LNCAP (cell line): ENCODE data around the gene SCGB3A1.

Experiments used
- TF ChIP-seq, protein P1 (sequence below): fragments of 450-650 bp; IDR thresholded peaks from 2 replicates; pipeline ENCODE4 v1.5.1; 2017; ENCODE audit warnings: mild to moderate bottlenecking

Gene SCGB3A1

DNA sequence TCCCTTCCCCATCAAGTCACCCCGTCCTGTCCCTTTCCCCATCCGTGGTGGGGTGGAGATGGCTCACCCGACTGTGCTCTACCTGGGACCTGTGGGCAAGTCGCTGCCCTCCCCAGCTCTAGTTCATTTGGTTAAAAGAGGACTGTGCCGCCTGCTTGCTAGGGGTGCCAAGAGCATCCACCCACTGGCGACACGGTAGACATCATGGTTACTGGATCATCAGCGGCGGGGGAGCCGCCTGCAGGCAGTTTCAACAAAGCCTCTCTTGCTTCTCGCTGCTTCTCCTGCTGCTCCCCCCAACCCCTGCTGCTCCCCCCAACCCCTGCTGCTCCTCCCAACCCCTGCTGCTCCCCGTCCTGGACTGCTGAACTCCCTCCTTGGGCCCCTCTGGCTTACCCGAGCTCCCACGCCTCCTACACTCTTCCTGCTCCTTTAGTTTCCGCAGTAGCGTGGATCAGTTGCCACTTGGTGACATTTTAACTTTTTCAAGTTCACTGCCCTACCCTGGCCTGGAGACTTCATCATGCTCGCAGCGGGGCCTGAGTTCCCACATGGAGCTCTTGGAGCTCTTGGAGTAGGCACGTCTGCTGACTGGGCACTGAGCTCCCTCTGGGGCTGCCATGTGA is 22.0 kb upstream of the SCGB3A1 start:
- TF ChIP-seq, protein P1, sequence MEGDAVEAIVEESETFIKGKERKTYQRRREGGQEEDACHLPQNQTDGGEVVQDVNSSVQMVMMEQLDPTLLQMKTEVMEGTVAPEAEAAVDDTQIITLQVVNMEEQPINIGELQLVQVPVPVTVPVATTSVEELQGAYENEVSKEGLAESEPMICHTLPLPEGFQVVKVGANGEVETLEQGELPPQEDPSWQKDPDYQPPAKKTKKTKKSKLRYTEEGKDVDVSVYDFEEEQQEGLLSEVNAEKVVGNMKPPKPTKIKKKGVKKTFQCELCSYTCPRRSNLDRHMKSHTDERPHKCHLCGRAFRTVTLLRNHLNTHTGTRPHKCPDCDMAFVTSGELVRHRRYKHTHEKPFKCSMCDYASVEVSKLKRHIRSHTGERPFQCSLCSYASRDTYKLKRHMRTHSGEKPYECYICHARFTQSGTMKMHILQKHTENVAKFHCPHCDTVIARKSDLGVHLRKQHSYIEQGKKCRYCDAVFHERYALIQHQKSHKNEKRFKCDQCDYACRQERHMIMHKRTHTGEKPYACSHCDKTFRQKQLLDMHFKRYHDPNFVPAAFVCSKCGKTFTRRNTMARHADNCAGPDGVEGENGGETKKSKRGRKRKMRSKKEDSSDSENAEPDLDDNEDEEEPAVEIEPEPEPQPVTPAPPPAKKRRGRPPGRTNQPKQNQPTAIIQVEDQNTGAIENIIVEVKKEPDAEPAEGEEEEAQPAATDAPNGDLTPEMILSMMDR, result no peak

DNA sequence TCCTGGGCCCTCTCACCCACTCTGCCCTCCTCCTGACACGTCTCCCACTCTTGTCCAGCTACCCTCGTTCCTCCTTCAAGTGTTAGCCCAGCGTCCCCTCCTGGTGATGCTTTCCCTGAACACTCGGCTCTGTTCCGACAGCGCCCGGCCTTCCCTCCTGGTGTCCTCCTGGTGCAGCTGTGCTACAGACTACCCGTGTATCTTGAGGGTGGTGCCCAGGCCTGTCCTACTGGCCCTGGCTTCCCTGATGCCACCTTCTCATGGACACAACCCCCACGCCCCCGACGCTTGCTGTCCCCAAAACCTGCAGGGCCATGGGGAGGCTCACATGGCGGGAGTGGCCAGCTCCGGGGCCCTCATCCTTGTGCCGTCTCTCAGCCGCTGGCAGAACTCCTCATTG is 21.4 kb upstream of the SCGB3A1 start:
- TF ChIP-seq, protein P1, result no peak

DNA sequence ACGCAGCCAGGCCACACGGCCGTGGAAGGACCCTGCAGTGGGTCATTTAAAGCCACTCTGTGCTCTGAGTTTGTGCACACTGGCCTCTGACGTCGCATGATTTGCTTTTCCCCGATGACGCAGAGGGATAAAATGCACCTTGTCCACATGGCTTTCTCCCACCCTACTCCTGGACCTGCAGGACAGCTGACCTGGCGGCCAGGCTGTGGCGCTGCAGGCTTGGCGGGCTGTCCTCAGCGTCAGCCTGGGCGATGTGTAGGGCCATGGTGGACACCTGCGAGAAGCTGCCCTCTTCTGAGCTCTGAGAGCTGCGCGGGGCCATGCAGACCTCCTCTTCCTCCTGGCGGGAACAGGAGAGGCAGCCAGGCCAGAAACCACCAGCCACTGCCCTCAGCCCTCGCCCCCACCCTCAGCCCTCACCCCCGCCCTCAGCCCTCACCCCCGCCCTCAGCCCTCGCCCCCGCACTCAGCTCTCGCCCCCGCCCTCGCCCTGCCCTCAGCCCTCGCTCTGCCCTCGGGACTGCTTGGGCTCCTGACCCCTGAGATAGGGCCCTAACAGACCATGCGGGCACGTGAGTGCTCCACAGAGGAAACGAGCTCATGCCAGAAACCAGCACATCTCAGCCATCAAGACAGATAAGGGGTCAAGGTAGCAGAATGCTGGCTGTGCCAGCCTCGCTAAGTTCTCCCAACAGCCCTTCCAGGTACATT is 20.0 kb upstream of the SCGB3A1 start:
- TF ChIP-seq, protein P1, result no peak

DNA sequence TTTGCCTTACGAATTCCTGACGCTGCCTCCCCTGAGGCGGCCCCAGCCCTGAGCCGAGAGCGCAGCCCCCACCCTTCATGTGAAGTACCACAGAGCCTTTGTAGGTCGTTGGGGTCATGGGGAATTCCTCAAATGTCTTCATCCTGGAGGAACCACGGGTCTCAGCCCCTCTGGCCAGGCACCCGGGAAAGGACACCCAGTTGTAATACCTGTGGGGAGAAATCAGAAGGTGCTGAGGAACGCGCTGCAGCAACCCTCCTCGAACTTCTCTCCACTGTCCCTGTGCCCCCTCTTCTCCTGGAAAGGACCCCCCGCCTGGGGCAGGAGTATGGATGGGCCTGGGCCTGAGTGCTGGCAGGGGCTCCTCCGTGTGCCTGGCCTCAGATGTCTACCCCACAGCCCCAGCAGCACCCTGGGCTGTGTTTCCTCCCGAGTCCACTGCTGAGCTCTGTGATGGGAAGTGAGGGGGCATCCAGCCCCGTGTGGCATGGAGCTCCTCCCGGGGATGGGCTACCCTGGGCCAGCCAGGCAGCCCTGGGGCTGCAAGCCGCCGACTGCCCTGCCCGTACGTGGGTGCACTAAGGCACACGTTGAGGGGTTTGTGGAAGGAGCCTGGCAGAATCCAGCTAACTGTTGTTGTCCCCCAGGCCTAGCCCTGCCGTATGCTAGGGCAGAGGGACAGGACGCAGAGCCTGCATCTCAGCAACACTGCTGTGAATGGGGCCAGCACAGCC is 18.7 kb upstream of the SCGB3A1 start:
- TF ChIP-seq, protein P1, result no peak

DNA sequence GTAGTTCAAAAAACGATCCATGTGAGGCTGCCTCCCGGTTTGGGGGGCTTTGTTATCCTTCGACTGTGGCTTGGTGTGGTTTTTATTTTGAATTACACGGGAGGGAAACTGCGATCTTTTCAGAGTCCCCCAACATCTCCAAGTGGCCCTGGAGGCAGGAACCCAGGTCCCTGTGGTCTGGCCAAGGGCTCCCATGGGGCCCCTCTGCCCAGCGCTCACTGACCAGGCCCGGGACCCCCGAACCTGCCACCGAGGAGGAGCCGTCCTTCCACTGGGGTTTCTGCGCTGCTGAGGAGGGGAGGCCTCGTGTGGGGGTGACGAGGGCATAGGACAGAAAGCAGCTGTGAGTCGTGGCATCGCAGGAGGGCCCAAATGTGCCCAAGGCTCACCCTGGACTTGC is 18.1 kb upstream of the SCGB3A1 start:
- TF ChIP-seq, protein P1, result no peak

DNA sequence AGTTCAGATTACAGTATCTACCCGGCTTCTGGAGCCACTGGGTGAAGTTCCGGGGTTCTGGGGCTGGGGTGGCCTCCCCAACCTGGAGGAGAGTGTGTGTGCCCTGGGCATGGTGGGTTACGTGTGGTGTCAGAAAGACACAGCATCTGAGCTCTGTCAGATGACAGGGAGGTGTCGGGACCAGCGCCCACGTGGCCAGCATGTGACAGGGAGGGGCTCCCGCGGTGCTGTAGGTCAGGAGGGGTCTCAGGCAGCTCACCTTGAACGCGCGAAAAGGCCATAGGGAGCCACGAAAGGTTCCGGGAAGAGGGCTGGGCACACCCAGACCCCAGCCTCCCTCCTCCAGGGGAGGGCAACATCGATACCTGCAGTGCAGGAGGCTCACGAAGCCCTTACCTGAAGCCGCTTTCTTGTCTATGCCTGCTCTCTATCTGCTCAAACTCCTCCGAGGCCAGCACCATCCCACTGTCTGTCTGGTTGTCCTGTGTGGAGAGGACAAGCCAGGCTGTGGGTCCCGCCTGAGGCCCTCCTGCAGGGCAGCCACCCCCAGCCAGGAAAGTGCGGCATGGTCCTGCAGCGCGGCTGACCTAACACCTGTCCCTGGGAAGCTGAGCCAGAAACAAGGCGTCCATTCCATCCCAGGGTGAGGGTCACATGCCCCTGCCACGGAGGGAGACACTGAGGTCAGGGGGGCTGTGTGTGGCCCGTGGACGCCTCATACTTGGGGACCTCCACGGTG is 17.4 kb upstream of the SCGB3A1 start:
- TF ChIP-seq, protein P1, result no peak

DNA sequence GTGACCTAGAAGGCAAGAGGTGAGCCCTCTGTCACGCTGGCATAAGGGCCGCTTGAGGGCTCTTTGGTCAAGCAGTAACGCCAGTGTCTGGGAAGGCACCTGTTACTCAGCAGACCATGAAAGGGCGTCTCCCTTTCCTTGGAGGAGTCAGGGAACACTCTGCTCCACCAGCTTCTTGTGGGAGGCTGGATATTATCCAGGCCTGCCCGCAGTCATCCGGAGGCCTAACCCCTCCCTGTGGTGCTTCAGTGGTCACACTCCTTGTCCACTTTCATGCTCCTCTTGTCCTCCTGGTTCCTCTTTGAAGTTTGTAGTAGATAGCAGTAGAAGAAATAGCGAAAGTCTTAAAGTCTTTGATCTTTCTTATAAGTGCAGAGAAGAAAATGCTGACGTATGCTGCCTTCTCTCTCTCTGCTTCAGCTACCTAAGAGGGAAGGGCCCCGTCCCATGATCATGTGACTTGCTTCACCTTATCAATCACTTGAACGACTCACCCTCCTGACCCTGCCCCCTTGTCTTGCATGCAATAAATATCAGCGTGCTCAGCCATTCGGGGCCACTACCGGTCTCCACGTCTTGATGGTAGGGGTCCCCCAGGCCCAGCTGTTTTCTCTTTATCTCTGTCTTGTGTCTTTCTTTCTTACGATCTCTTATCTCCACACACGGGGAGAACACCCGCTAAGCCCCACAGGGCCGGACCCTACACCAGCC is 16.7 kb upstream of the SCGB3A1 start:
- TF ChIP-seq, protein P1, result no peak
